Activated naive CD8-positive, alpha-beta T cell treated with anti-CD3 and anti-CD28 coated beads, Interleukin-2, amount 10 ng/mL, durations not matched to agents 7 days and 5 days (primary cell): ENCODE measurements around the gene DDX43. TPM values are rescaled to one million over a fixed set of nuclear protein-coding genes. Genes with fewer than 3 reads are reported as not detected.
A peak's percentile ranks its signal among the peaks of the same experiment; 100 is the strongest.
"Not testable (repeated sequence)": the region's sequence is repeated elsewhere in the genome, so short reads cannot be mapped to it uniquely, and the experiment has no call there.

Source experiments
- ATAC-seq: fragments of 150-1000 bp; cut with Tn5 transposase; one replicate; pipeline ENCODE4 v1.10.0; 2021; ENCODE audit warnings: low read depth, moderate library complexity
- POLR2A ChIA-PET: fragments of 350-600 bp; sonication (Branson Sonifier 250); formaldehyde crosslinking; loops from one replicate; lab custom pipeline; 2021; ENCODE audit warnings: antibody characterized with exemption; lab: Charles Lee
- DNase-seq: peaks from one replicate; pipeline ENCODE4 v3.0.0; 2021
- H3K27ac Mint-ChIP-seq: one replicate; pipeline ENCODE4 v1.8.0; 2022; ENCODE audit warnings: mild to moderate bottlenecking, mixed read lengths
- H3K27me3 Mint-ChIP-seq: one replicate; pipeline ENCODE4 v1.8.0; 2022; ENCODE audit warnings: mild to moderate bottlenecking, moderate library complexity, mixed read lengths
- H3K36me3 Mint-ChIP-seq: one replicate; pipeline ENCODE4 v1.8.0; 2021; ENCODE audit warnings: mild to moderate bottlenecking, mixed read lengths
- H3K4me1 Mint-ChIP-seq: one replicate; pipeline ENCODE4 v1.8.0; 2021; ENCODE audit warnings: mixed read lengths
- H3K4me3 Mint-ChIP-seq: one replicate; pipeline ENCODE4 v1.8.0; 2022; ENCODE audit warnings: mild to moderate bottlenecking, moderate library complexity, mixed read lengths
- H3K9me3 Mint-ChIP-seq: one replicate; pipeline ENCODE4 v1.8.0; 2021; ENCODE audit warnings: mixed read lengths
- total RNA-seq, 2 experiments: library from RNA; stranded (reverse); gene quantifications; one replicate each; pipeline ENCODE4 v1.2.3, GENCODE V29; 2021

The DDX43 gene
- total RNA-seq, 2 experiments from 2014 or later: 1.3 to 3.5 TPM

GRCh38 chr6:73369563-73369962 is 25.1 kb upstream of the DDX43 start, which contains the start of gene OOEP:
OOEP (minus strand) TSS chr6:73369897; CDS start chr6:73369792, 105 bp downstream.
- Mint-ChIP-seq H3K36me3 (no peaks in the 10 kb centered on the region), H3K9me3 (peaks cover 3% of the 10 kb centered on the region), H3K4me3 (no peak within 1 kb of the TSS), H3K27me3 (peaks cover 5% of the 10 kb centered on the region), H3K4me1 (no peaks in the 10 kb centered on the region), H3K27ac (no peak within 1 kb of the TSS)
- ATAC-seq (no peak), DNase-seq (no peak)
- POLR2A ChIA-PET: no interaction called here

DNA sequence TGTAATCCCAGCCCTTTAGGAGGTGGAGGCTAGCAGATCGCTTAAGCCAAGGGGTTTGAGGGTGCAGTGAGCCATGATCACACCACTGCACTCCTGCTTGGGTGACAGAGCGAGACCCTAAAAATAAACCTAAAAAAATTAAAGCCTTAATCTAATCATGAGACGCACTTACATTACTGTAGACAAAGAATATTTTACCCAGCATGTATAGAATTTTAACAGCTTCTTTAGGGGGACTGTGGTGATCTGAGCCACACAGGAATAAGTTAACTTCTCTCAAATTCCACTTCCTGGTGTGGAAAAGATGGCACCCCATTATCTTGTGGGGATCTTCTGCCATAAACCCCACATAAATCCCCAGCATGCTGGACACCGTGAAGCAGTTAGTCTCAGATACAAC is 22.6 kb upstream of the DDX43 start:
- Mint-ChIP-seq H3K4me3 (no peak overlapping the region), H3K27ac (no peak overlapping the region), H3K9me3 (peaks cover 3% of the 10 kb centered on the region), H3K36me3 (no peaks in the 10 kb centered on the region), H3K27me3 (no peaks in the 10 kb centered on the region), H3K4me1 (no peaks in the 10 kb centered on the region)
- DNase-seq (no peak), ATAC-seq (no peak)
- POLR2A ChIA-PET: no interaction called here

- peaks cover 3% of the 10 kb centered on the region for H3K9me3 Mint-ChIP-seq
- POLR2A ChIA-PET: interaction anchor here (0.5 kb wide), 1 partner anchor 116 kb away, joined by 3 read pairs; no protein-coding TSS in a partner anchor
- no peaks in the 10 kb centered on the region for H3K27me3 Mint-ChIP-seq
- H3K27ac Mint-ChIP-seq: no peak overlapping the region
- DNase-seq: no peak
- no peak overlapping the region for H3K4me3 Mint-ChIP-seq
- H3K36me3 Mint-ChIP-seq: no peaks in the 10 kb centered on the region
- ATAC-seq: no peak
- no peaks in the 10 kb centered on the region for H3K4me1 Mint-ChIP-seq
Measured at GRCh38 chr6:73372516-73372915, 22.1 kb upstream of the DDX43 start.

DNA sequence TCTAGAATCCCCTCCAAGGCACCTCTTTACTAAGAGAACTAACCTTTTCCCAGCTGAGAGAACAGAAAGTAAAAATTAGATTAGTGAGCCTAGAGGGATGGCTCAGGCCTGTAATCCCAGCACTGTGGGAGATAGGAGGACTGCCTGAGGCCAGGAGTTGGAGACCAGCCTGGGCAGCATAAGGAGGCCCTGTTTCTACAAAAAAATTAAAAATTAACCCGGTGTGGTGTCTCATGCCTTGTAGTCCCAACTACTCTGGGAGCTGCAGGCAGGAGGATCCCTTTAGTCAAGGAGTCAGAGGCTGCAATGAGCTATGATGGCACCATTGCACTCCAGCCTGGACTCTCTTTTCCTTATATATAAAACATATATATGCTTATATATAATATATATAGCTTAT is 19.4 kb upstream of the DDX43 start:
- no peak overlapping the region for H3K27ac Mint-ChIP-seq
- no peaks in the 10 kb centered on the region for H3K27me3 Mint-ChIP-seq
- POLR2A ChIA-PET: interaction anchor here (0.7 to 1.4 kb wide), 2 partner anchors 9 to 13 kb away, joined by 3 read pairs; no protein-coding TSS in a partner anchor
- peaks cover 3% of the 10 kb centered on the region for H3K9me3 Mint-ChIP-seq
- ATAC-seq (no peak), DNase-seq (no peak)
- H3K36me3 Mint-ChIP-seq: no peaks in the 10 kb centered on the region
- no peak overlapping the region for H3K4me3 Mint-ChIP-seq
- H3K4me1 Mint-ChIP-seq: no peaks in the 10 kb centered on the region

- ATAC-seq (no peak), DNase-seq (no peak)
- POLR2A ChIA-PET: no interaction called here
- Mint-ChIP-seq H3K27ac (no peak overlapping the region), H3K9me3 (peaks cover 2% of the 10 kb centered on the region), H3K36me3 (no peaks in the 10 kb centered on the region), H3K27me3 (peaks cover 2% of the 10 kb centered on the region), H3K4me1 (no peaks in the 10 kb centered on the region), H3K4me3 (no peak overlapping the region)
Measured at GRCh38 chr6:73377225-73377624, 17.4 kb upstream of the DDX43 start.

GRCh38 chr6:73381531-73381930 is 13.1 kb upstream of the DDX43 start:
- POLR2A ChIA-PET, H3K27me3 Mint-ChIP-seq, H3K4me3 Mint-ChIP-seq: not testable (repeated sequence)

GRCh38 chr6:73382462-73383113 is 12.0 kb upstream of the DDX43 start:
- ATAC-seq: no peak
- DNase-seq: no peak
- H3K36me3 Mint-ChIP-seq: no peaks in the 10 kb centered on the region
- H3K27me3 Mint-ChIP-seq: peaks cover 2% of the 10 kb centered on the region
- no peaks in the 10 kb centered on the region for H3K9me3 Mint-ChIP-seq
- H3K4me1 Mint-ChIP-seq: peaks cover 1% of the 10 kb centered on the region
- H3K4me3 Mint-ChIP-seq: no peak overlapping the region
- POLR2A ChIA-PET: no interaction called here
- H3K27ac Mint-ChIP-seq: no peak overlapping the region

More at GRCh38 chr6:73381531-73381930, 13.1 kb upstream of the DDX43 start:
- not testable (repeated sequence) for DNase-seq, H3K4me1 Mint-ChIP-seq, H3K27ac Mint-ChIP-seq, H3K9me3 Mint-ChIP-seq, ATAC-seq, H3K36me3 Mint-ChIP-seq

GRCh38 chr6:73388433-73388799 is 6.2 kb upstream of the DDX43 start:
- no peak for ATAC-seq

GRCh38 chr6:73388800-73389512 is 5.7 kb upstream of the DDX43 start:
- ATAC-seq (peak; percentile 88), DNase-seq (peak; percentile 62)
- no peaks in the 10 kb centered on the region for H3K9me3 Mint-ChIP-seq
- H3K27me3 Mint-ChIP-seq: no peaks in the 10 kb centered on the region
- peaks cover 5% of the 10 kb centered on the region for H3K36me3 Mint-ChIP-seq
- H3K4me3 Mint-ChIP-seq: peak overlapping the region; percentile 82
- peaks cover 15% of the 10 kb centered on the region for H3K4me1 Mint-ChIP-seq
- peak overlapping the region; percentile 71 for H3K27ac Mint-ChIP-seq
- POLR2A ChIA-PET: interaction anchor here (0.6 to 1.4 kb wide), 8 partner anchors 14 to 256 kb away, joined by 3 to 5 read pairs (median 3); partner anchors contain the start of gene MTO1

More at GRCh38 chr6:73388433-73388799, 6.2 kb upstream of the DDX43 start:
- Mint-ChIP-seq H3K27ac (peak overlapping the region; percentile 71), H3K4me1 (peaks cover 15% of the 10 kb centered on the region), H3K27me3 (no peaks in the 10 kb centered on the region), H3K9me3 (no peaks in the 10 kb centered on the region), H3K4me3 (peak overlapping the region; percentile 82), H3K36me3 (peaks cover 2% of the 10 kb centered on the region)
- no peak for DNase-seq
- POLR2A ChIA-PET: interaction anchor here (0.6 to 1.4 kb wide), 6 partner anchors 13 to 257 kb away, joined by 3 to 5 read pairs (median 3); partner anchors contain the start of gene MTO1

- DNase-seq (no peak), ATAC-seq (no peak)
- Mint-ChIP-seq H3K4me3 (no peak overlapping the region), H3K27me3 (no peaks in the 10 kb centered on the region), H3K27ac (no peak overlapping the region), H3K9me3 (no peaks in the 10 kb centered on the region), H3K36me3 (peaks cover 5% of the 10 kb centered on the region), H3K4me1 (peaks cover 15% of the 10 kb centered on the region)
- POLR2A ChIA-PET: interaction anchor here (0.9 kb wide), 1 partner anchor 72 kb away, joined by 4 read pairs; the partner anchor contains the start of gene MTO1
Measured at GRCh38 chr6:73389854-73390253, 4.8 kb upstream of the DDX43 start.

DNA sequence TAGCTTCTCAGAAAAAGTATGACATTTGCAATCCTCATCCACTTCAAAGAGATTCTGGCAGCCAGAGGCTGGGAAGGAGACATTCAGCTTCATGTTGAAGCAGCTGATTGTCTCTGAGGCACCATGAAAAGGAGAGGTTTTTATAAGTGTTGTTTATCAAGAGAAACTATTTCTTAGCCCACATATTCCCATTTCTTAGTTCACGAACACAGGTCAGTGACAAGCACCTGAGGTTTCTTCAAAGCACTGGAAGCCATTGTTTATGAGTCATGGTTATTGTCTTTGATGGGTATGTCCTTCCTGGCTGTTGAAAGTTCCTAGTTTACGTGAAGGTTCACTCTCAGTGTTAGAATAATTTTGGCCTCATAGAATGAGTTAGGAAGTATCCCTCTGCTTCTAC is 3.0 kb upstream of the DDX43 start:
- Mint-ChIP-seq H3K27me3 (peaks cover 5% of the 10 kb centered on the region), H3K36me3 (peaks cover 5% of the 10 kb centered on the region), H3K4me3 (peak overlapping the region; percentile 40), H3K9me3 (no peaks in the 10 kb centered on the region), H3K4me1 (peaks cover 14% of the 10 kb centered on the region), H3K27ac (peak overlapping the region; percentile 54)
- POLR2A ChIA-PET: interaction anchor here (1.2 to 1.3 kb wide), 3 partner anchors 23 to 129 kb away, joined by 3 to 7 read pairs (median 4); partner anchors contain the start of gene EEF1A1
- DNase-seq (no peak), ATAC-seq (peak; percentile 16)

DNA sequence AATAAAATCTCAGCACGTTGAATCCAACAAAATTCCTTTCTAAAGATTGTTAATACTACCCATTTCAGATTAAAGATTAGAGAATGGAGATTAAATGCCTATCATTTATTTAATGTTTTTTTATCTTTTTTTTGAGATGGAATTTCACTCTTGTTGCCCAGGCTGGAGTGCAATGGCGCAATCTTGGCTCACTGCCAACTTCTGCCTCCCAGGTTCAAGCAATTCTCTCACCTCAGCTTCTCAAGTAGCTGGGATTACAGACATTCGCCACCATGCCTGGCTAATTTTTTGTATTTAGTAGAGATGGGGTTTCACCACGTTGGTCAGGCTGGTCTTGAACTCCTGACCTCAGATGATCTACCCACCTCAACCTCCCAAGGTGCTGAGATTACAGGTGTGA is 2.4 kb upstream of the DDX43 start:
- Mint-ChIP-seq H3K4me1 (peaks cover 14% of the 10 kb centered on the region), H3K27ac (peak overlapping the region; percentile 54)
- H3K27me3 Mint-ChIP-seq, ATAC-seq, H3K4me3 Mint-ChIP-seq, H3K36me3 Mint-ChIP-seq, H3K9me3 Mint-ChIP-seq, POLR2A ChIA-PET, DNase-seq: not testable (repeated sequence)

DNA sequence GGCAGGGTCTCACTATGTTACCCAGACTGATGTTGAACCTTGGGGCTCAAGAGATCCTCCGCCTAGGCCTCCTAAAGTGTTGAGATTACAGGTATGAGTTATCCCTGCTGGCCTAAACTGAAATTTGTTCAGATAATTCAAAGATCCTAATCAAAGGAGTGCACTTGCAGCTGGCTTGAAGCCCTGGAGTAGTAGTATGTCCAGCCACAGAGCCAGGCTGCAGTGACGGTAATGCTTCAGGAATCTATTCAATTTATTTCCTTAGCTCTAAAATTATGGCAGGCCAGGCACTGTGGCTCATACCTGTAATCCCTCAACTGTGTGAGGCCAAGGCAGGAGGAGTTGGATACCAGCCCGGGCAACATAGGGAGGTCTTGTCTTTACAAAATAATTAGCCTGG is 1.4 kb upstream of the DDX43 start:
- H3K4me1 Mint-ChIP-seq: peaks cover 14% of the 10 kb centered on the region
- POLR2A ChIA-PET: interaction anchor here (1.1 kb wide), 1 partner anchor 26 kb away, joined by 3 read pairs; no protein-coding TSS in a partner anchor

More for the DNA sequence above, 1.4 kb upstream of the DDX43 start:
- Mint-ChIP-seq H3K27ac (no peak overlapping the region), H3K36me3 (peaks cover 5% of the 10 kb centered on the region), H3K9me3 (no peaks in the 10 kb centered on the region), H3K27me3 (peaks cover 5% of the 10 kb centered on the region), H3K4me3 (no peak overlapping the region)
- ATAC-seq (no peak), DNase-seq (no peak)
